WTC11 (cell line): Measurements from ENCODE around the gene MIB1. TPM values are rescaled to one million over a fixed set of nuclear protein-coding genes. Genes with fewer than 3 reads are reported as not detected.

ENCODE experiments used
- ATAC-seq: fragments of 200-7000 bp; cut with Tn5 transposase; 2 replicates; pipeline ENCODE4 v1.10.0; 2021; ENCODE audit warnings: mild to moderate bottlenecking, moderate library complexity
- CTCF ChIA-PET: fragments of 300-600 bp; sonication (Branson Sonifier 250); formaldehyde crosslinking; loops from one replicate; lab custom pipeline; 2021; ENCODE audit warnings: antibody characterized with exemption; lab: Charles Lee
- POLR2A ChIA-PET: fragments of 350-600 bp; sonication (Branson Sonifier 250); formaldehyde crosslinking; loops from one replicate; lab custom pipeline; 2021; ENCODE audit warnings: antibody characterized with exemption; lab: Charles Lee
- DNase-seq: peaks from one replicate; pipeline ENCODE4 v3.0.0; 2021; ENCODE audit warnings: low spot score
- H3K27ac Mint-ChIP-seq: 2 replicates; pipeline ENCODE4 v1.8.0; 2021; ENCODE audit warnings: mixed read lengths
- H3K27me3 Mint-ChIP-seq: 2 replicates; pipeline ENCODE4 v1.8.0; 2021; ENCODE audit warnings: low read depth, mild to moderate bottlenecking, moderate library complexity, mixed read lengths
- H3K36me3 Mint-ChIP-seq: 2 replicates; pipeline ENCODE4 v1.8.0; 2021; ENCODE audit warnings: mixed read lengths
- H3K4me1 Mint-ChIP-seq: 2 replicates; pipeline ENCODE4 v1.8.0; 2022; ENCODE audit warnings: mixed read lengths
- H3K4me3 Mint-ChIP-seq: 2 replicates; pipeline ENCODE4 v1.8.0; 2021; ENCODE audit warnings: mild to moderate bottlenecking, moderate library complexity, mixed read lengths
- H3K9me3 Mint-ChIP-seq: 2 replicates; pipeline ENCODE4 v1.8.0; 2021; ENCODE audit warnings: mixed read lengths
- AR ChIP-seq: fragments of 250-450 bp; sonication (Bioruptor Pico); IDR thresholded peaks from 2 replicates; pipeline ENCODE4 v1.9.0; 2021; ENCODE audit warnings: mild to moderate bottlenecking
- ARID4B ChIP-seq: sonication (generic); formaldehyde crosslinking; IDR thresholded peaks from 2 replicates; pipeline ENCODE4 v1.8.0; 2023; ENCODE audit warnings: missing genetic modification reagents, mild to moderate bottlenecking, borderline replicate concordance
- ATF1 ChIP-seq: sonication (generic); formaldehyde crosslinking; IDR thresholded peaks from 2 replicates; pipeline ENCODE4 v1.8.1; 2023; ENCODE audit warnings: mild to moderate bottlenecking, moderate library complexity, missing genetic modification reagents
- CBFB ChIP-seq: sonication (generic); formaldehyde crosslinking; IDR thresholded peaks from 2 replicates; pipeline ENCODE4 v1.8.1; 2022; ENCODE audit warnings: mild to moderate bottlenecking, low read depth, missing genetic modification reagents
- CREB1 ChIP-seq: sonication (generic); formaldehyde crosslinking; IDR thresholded peaks from 2 replicates; pipeline ENCODE4 v1.8.0; 2023; ENCODE audit warnings: mild to moderate bottlenecking, missing genetic modification reagents
- FOXJ3 ChIP-seq: sonication (generic); formaldehyde crosslinking; IDR thresholded peaks from 2 replicates; pipeline ENCODE4 v1.9.0; 2021; ENCODE audit warnings: missing genetic modification reagents, mild to moderate bottlenecking, borderline replicate concordance
- FOXP1 ChIP-seq: sonication (generic); formaldehyde crosslinking; IDR thresholded peaks from 2 replicates; pipeline ENCODE4 v1.8.0; 2022; ENCODE audit warnings: missing genetic modification reagents, mild to moderate bottlenecking, moderate library complexity, borderline replicate concordance
- GRHL2 ChIP-seq: fragments of 250-450 bp; sonication (Bioruptor Pico); IDR thresholded peaks from 2 replicates; pipeline ENCODE4 v1.8.0; 2022; ENCODE audit warnings: mild to moderate bottlenecking, moderate library complexity; ENCODE audit not compliant: insufficient replicate concordance, severe bottlenecking
- JAZF1 ChIP-seq: fragments of 250-450 bp; sonication (Bioruptor Pico); IDR thresholded peaks from 2 replicates; pipeline ENCODE4 v1.9.0; 2021; ENCODE audit warnings: moderate library complexity, mild to moderate bottlenecking, inconsistent platforms
- KAT7 ChIP-seq: sonication (generic); formaldehyde crosslinking; IDR thresholded peaks from 2 replicates; pipeline ENCODE4 v1.8.1; 2023; ENCODE audit warnings: missing genetic modification reagents, mild to moderate bottlenecking, borderline replicate concordance
- MXD4 ChIP-seq: fragments of 250-450 bp; sonication (Bioruptor Pico); IDR thresholded peaks from 2 replicates; pipeline ENCODE4 v1.8.0; 2021; ENCODE audit warnings: mild to moderate bottlenecking, moderate library complexity, borderline replicate concordance
- MYBL2 ChIP-seq: sonication (generic); formaldehyde crosslinking; IDR thresholded peaks from 2 replicates; pipeline ENCODE4 v1.8.1; 2023; ENCODE audit warnings: mild to moderate bottlenecking, moderate library complexity, missing genetic modification reagents
- NFATC4 ChIP-seq: fragments of 250-450 bp; sonication (Bioruptor Pico); IDR thresholded peaks from 2 replicates; pipeline ENCODE4 v1.9.0; 2021; ENCODE audit warnings: mild to moderate bottlenecking
- NFE2L1 ChIP-seq: sonication (generic); formaldehyde crosslinking; IDR thresholded peaks from 2 replicates; pipeline ENCODE4 v1.8.1; 2023; ENCODE audit warnings: missing genetic modification reagents
- NFYB ChIP-seq: sonication (generic); formaldehyde crosslinking; conservative IDR thresholded peaks from 2 replicates; pipeline ENCODE4 v1.8.0; 2022; ENCODE audit warnings: low read depth, missing genetic modification reagents
- NR3C1 ChIP-seq: sonication (generic); formaldehyde crosslinking; conservative IDR thresholded peaks from 2 replicates; pipeline ENCODE4 v1.8.1; 2023; ENCODE audit warnings: low read depth, mild to moderate bottlenecking, missing genetic modification reagents
- SMAD4 ChIP-seq: sonication (generic); formaldehyde crosslinking; IDR thresholded peaks from 2 replicates; pipeline ENCODE4 v1.8.0; 2022; ENCODE audit warnings: mild to moderate bottlenecking, missing genetic modification reagents
- TCF7 ChIP-seq: sonication (generic); formaldehyde crosslinking; IDR thresholded peaks from 2 replicates; pipeline ENCODE4 v1.8.0; 2022; ENCODE audit warnings: mild to moderate bottlenecking, low read depth, missing genetic modification reagents, moderate library complexity
- TP53 ChIP-seq: sonication (generic); formaldehyde crosslinking; IDR thresholded peaks from 2 replicates; pipeline ENCODE4 v1.8.1; 2023; ENCODE audit warnings: mild to moderate bottlenecking, missing genetic modification reagents
- ZNF232 ChIP-seq: sonication (generic); formaldehyde crosslinking; IDR thresholded peaks from 2 replicates; pipeline ENCODE4 v1.8.0; 2022; ENCODE audit warnings: mild to moderate bottlenecking, missing genetic modification reagents
- ZNF263 ChIP-seq: sonication (generic); formaldehyde crosslinking; IDR thresholded peaks from 2 replicates; pipeline ENCODE4 v1.8.1; 2022; ENCODE audit warnings: low read depth, mild to moderate bottlenecking, moderate library complexity, missing genetic modification reagents
- ZNF423 ChIP-seq: fragments of 250-450 bp; sonication (Bioruptor Pico); IDR thresholded peaks from 2 replicates; pipeline ENCODE4 v2.1.2; 2022; ENCODE audit warnings: mild to moderate bottlenecking, moderate library complexity
- ZNF671 ChIP-seq: fragments of 250-450 bp; sonication (Bioruptor Pico); IDR thresholded peaks from 2 replicates; pipeline ENCODE4 v1.8.0; 2021; ENCODE audit warnings: mild to moderate bottlenecking
- total RNA-seq: library from RNA; stranded (reverse); gene quantifications from 3 replicates; pipeline ENCODE4 v1.2.3, GENCODE V29; 2021
- TF ChIP-seq, protein P1 (sequence below): sonication (generic); formaldehyde crosslinking; IDR thresholded peaks from 2 replicates; pipeline ENCODE4 v1.8.1; 2022; ENCODE audit warnings: low read depth, mild to moderate bottlenecking, moderate library complexity, missing genetic modification reagents, borderline replicate concordance
- TF ChIP-seq, protein P2 (sequence below): sonication (generic); formaldehyde crosslinking; IDR thresholded peaks from 2 replicates; pipeline ENCODE4 v1.8.1; 2023; ENCODE audit warnings: mild to moderate bottlenecking, missing genetic modification reagents

The MIB1 gene
- total RNA-seq, 1 experiment from 2014 or later: 63.9 TPM

GRCh38 chr18:21865043-21865442 is 124.5 kb downstream of the MIB1 start (continued):
- TF ChIP-seq FOXJ3 (CRISPR knock-in tag) (no peak), NFATC4 (CRISPR knock-in tag) (no peak), NFE2L1 (CRISPR knock-in tag) (no peak), MXD4 (CRISPR knock-in tag) (no peak), NFYB (no peak), NR3C1 (no peak), KAT7 (CRISPR knock-in tag) (no peak), SMAD4 (CRISPR knock-in tag) (no peak)

- Mint-ChIP-seq H3K4me3 (no peak overlapping the region), H3K27me3 (no peaks in the 10 kb centered on the region), H3K36me3 (peaks cover 14% of the 10 kb centered on the region), H3K4me1 (no peaks in the 10 kb centered on the region), H3K27ac (no peak overlapping the region), H3K9me3 (no peaks in the 10 kb centered on the region; the same call in 1 of the 2 replicates)
- ChIA-PET CTCF (no interaction called here), POLR2A (no interaction called here)
- TF ChIP-seq TCF7 (CRISPR knock-in tag) (no peak), ZNF423 (CRISPR knock-in tag) (no peak), CREB1 (CRISPR knock-in tag) (no peak), ZNF671 (CRISPR knock-in tag) (no peak), FOXP1 (CRISPR knock-in tag) (no peak), MXD4 (CRISPR knock-in tag) (no peak), JAZF1 (CRISPR knock-in tag) (no peak), TP53 (CRISPR knock-in tag) (no peak), SMAD4 (CRISPR knock-in tag) (no peak), MYBL2 (no peak), NFE2L1 (CRISPR knock-in tag) (no peak), ZNF232 (no peak), ZNF263 (no peak), ARID4B (no peak), ATF1 (CRISPR knock-in tag) (no peak), GRHL2 (CRISPR knock-in tag) (no peak), AR (CRISPR knock-in tag) (no peak), CBFB (CRISPR knock-in tag) (no peak)
- TF ChIP-seq, protein P1, sequence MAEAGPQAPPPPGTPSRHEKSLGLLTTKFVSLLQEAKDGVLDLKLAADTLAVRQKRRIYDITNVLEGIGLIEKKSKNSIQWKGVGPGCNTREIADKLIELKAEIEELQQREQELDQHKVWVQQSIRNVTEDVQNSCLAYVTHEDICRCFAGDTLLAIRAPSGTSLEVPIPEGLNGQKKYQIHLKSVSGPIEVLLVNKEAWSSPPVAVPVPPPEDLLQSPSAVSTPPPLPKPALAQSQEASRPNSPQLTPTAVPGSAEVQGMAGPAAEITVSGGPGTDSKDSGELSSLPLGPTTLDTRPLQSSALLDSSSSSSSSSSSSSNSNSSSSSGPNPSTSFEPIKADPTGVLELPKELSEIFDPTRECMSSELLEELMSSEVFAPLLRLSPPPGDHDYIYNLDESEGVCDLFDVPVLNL (CRISPR knock-in tag): no peak
- TF ChIP-seq, protein P2, sequence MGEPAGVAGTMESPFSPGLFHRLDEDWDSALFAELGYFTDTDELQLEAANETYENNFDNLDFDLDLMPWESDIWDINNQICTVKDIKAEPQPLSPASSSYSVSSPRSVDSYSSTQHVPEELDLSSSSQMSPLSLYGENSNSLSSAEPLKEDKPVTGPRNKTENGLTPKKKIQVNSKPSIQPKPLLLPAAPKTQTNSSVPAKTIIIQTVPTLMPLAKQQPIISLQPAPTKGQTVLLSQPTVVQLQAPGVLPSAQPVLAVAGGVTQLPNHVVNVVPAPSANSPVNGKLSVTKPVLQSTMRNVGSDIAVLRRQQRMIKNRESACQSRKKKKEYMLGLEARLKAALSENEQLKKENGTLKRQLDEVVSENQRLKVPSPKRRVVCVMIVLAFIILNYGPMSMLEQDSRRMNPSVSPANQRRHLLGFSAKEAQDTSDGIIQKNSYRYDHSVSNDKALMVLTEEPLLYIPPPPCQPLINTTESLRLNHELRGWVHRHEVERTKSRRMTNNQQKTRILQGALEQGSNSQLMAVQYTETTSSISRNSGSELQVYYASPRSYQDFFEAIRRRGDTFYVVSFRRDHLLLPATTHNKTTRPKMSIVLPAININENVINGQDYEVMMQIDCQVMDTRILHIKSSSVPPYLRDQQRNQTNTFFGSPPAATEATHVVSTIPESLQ (CRISPR knock-in tag): no peak
- DNase-seq (no peak), ATAC-seq (no peak)
Observed at GRCh38 chr18:21868770-21869169, 128.2 kb downstream of the MIB1 start.
